GM23338 (cell line): Measurements from ENCODE around the gene CNTN5. TPM values are rescaled to one million over a fixed set of nuclear protein-coding genes. Genes with fewer than 3 reads are reported as not detected.

Experiments used
- ATAC-seq: fragments of 200-7000 bp; cut with Tn5 transposase; 3 replicates; pipeline ENCODE4 v1.9.1; 2020
- DNase-seq: peaks from one replicate; pipeline ENCODE4 v3.0.0-alpha.2; 2015; ENCODE audit warnings: low spot score
- H2AFZ ChIP-seq: fragments of 200-600 bp; sonication (generic); 2 replicates; pipeline ENCODE4 v1.8.0; 2016; ENCODE audit warnings: antibody characterized with exemption, mild to moderate bottlenecking, moderate library complexity
- H3F3A ChIP-seq: fragments of 200-600 bp; sonication (generic); replicated peaks from 2 replicates; pipeline ENCODE4 v1.8.0; 2017; ENCODE audit warnings: antibody characterized with exemption, mixed run types, low read depth
- H3K27ac ChIP-seq: fragments of 200-600 bp; sonication (generic); 2 replicates; pipeline ENCODE4 v1.6.1; 2016; ENCODE audit warnings: low read depth
- H3K27me3 ChIP-seq: fragments of 200-600 bp; sonication (generic); 2 replicates; pipeline ENCODE4 v1.8.0; 2016; ENCODE audit warnings: mild to moderate bottlenecking, mixed run types, moderate library complexity; ENCODE audit not compliant: insufficient read depth
- H3K36me3 ChIP-seq: fragments of 200-600 bp; sonication (generic); 2 replicates; pipeline ENCODE4 v1.8.0; 2016; ENCODE audit warnings: mild to moderate bottlenecking; ENCODE audit not compliant: insufficient read depth
- H3K4me1 ChIP-seq: fragments of 200-600 bp; sonication (generic); 2 replicates; pipeline ENCODE4 v1.8.0; 2016; ENCODE audit warnings: mild to moderate bottlenecking, moderate library complexity; ENCODE audit not compliant: insufficient read depth
- H3K4me2 ChIP-seq: fragments of 200-600 bp; sonication (generic); 2 replicates; pipeline ENCODE4 v1.7.1; 2017; ENCODE audit warnings: mixed run types
- H3K4me3 ChIP-seq: fragments of 200-600 bp; sonication (generic); 2 replicates; pipeline ENCODE4 v1.6.1; 2016; ENCODE audit warnings: mixed run types
- H3K79me2 ChIP-seq: fragments of 200-600 bp; sonication (generic); replicated peaks from 2 replicates; pipeline ENCODE4 v1.8.0; 2017; ENCODE audit warnings: mild to moderate bottlenecking; ENCODE audit not compliant: insufficient read depth
- H3K9me2 ChIP-seq: fragments of 200-600 bp; sonication (generic); 2 replicates; pipeline ENCODE4 v1.8.0; 2017; ENCODE audit not compliant: insufficient read depth
- H4K20me1 ChIP-seq: fragments of 200-600 bp; sonication (generic); replicated peaks from 2 replicates; pipeline ENCODE4 v1.8.0; 2017; ENCODE audit warnings: mild to moderate bottlenecking; ENCODE audit not compliant: insufficient read depth
- H3K27ac Mint-ChIP-seq: 2 replicates; pipeline ENCODE4 v1.8.0; 2020; ENCODE audit warnings: inconsistent platforms, mild to moderate bottlenecking, moderate library complexity, mixed read lengths
- H3K27me3 Mint-ChIP-seq: 3 replicates; pipeline ENCODE4 v1.8.0; 2022; ENCODE audit warnings: low read depth, mild to moderate bottlenecking, moderate library complexity, mixed read lengths, inconsistent platforms; ENCODE audit not compliant: insufficient read depth, poor library complexity
- H3K36me3 Mint-ChIP-seq: 3 replicates; pipeline ENCODE4 v1.8.0; 2021; ENCODE audit warnings: low read depth, mild to moderate bottlenecking, inconsistent platforms, moderate library complexity, mixed read lengths
- H3K4me1 Mint-ChIP-seq: 3 replicates; pipeline ENCODE4 v1.8.0; 2020; ENCODE audit warnings: mild to moderate bottlenecking, inconsistent platforms, mixed read lengths
- H3K4me3 Mint-ChIP-seq: 3 replicates; pipeline ENCODE4 v1.8.0; 2021; ENCODE audit warnings: moderate library complexity, mild to moderate bottlenecking, inconsistent platforms, mixed read lengths
- H3K9me3 Mint-ChIP-seq: 3 replicates; pipeline ENCODE4 v1.8.0; 2020; ENCODE audit warnings: moderate library complexity, mild to moderate bottlenecking, inconsistent platforms, mixed read lengths
- CREB1 ChIP-seq: fragments of 250-450 bp; sonication (Bioruptor Pico); IDR thresholded peaks from 2 replicates; pipeline ENCODE4 v1.5.0; 2020; ENCODE audit warnings: low read depth, mild to moderate bottlenecking, moderate library complexity
- CTCF ChIP-seq, 2 experiments: fragments of 200-600 bp in 1 of 2; sonication (generic) in 1 of 2; conservative IDR thresholded peaks; 2 replicates each; pipeline versions ENCODE4 v1.5.1 to v1.6.1; 2016 to 2017; ENCODE audit warnings: antibody characterized with exemption in 2 of 2, low read depth in 2 of 2, mild to moderate bottlenecking in 2 of 2, moderate library complexity in 1 of 2
- EZH2 ChIP-seq: fragments of 200-600 bp; sonication (generic); IDR thresholded peaks from one replicate; pipeline ENCODE4 v1.8.0; 2017; ENCODE audit warnings: antibody characterized with exemption, mild to moderate bottlenecking, low read depth; ENCODE audit not compliant: unreplicated experiment
- EZH2phosphoT487 ChIP-seq: fragments of 200-600 bp; sonication (generic); IDR thresholded peaks from one replicate; pipeline ENCODE4 v1.8.1; 2018; ENCODE audit warnings: antibody characterized with exemption; ENCODE audit not compliant: unreplicated experiment
- JUNB ChIP-seq: IDR thresholded peaks from one replicate; pipeline ENCODE4 v1.6.1; 2016; ENCODE audit warnings: antibody characterized with exemption; ENCODE audit not compliant: unreplicated experiment
- NANOG ChIP-seq: IDR thresholded peaks from 2 replicates; pipeline ENCODE4 v1.6.1; 2016; ENCODE audit warnings: antibody characterized with exemption, borderline replicate concordance
- POLR2AphosphoS5 ChIP-seq: IDR thresholded peaks from 2 replicates; pipeline ENCODE4 v1.6.1; 2016; ENCODE audit warnings: antibody characterized with exemption, low read depth
- STAT1 ChIP-seq: IDR thresholded peaks from one replicate; pipeline ENCODE4 v1.6.1; 2016; ENCODE audit warnings: antibody characterized with exemption; ENCODE audit not compliant: unreplicated experiment
- ZNF114 ChIP-seq: fragments of 250-450 bp; sonication (Bioruptor Pico); IDR thresholded peaks from 2 replicates; pipeline ENCODE4 v1.5.0; 2020; ENCODE audit warnings: mild to moderate bottlenecking, moderate library complexity
- ZNF331 ChIP-seq: fragments of 250-450 bp; sonication (Bioruptor Pico); IDR thresholded peaks from 2 replicates; pipeline ENCODE4 v1.5.0; 2020; ENCODE audit warnings: low read depth, mild to moderate bottlenecking, moderate library complexity
- polyA plus RNA-seq: library from polyadenylated mRNA; unstranded; fragments of >200 nt; fragmentation: Nextera tagmentation; extraction: Ambion mirVana; gene quantifications from 2 replicates; pipeline ENCODE4 v1.2.1, GENCODE V29; 2016
- total RNA-seq: library from RNA; depleted of rRNA; stranded (reverse); fragments of >200 nt; shearing (Covaris generic); gene quantifications from 2 replicates; pipeline ENCODE4 v1.2.3, GENCODE V29; 2014
- TF ChIP-seq, protein P1 (sequence below): IDR thresholded peaks from 2 replicates; pipeline ENCODE4 v1.6.1; 2016; ENCODE audit warnings: antibody characterized with exemption
- TF ChIP-seq, protein P2 (sequence below): fragments of 250-450 bp; sonication (Bioruptor Pico); IDR thresholded peaks from 2 replicates; pipeline ENCODE4 v1.5.0; 2020; ENCODE audit warnings: mild to moderate bottlenecking, moderate library complexity
- TF ChIP-seq, protein P3 (sequence below): IDR thresholded peaks from one replicate; pipeline ENCODE4 v1.6.1; 2018; ENCODE audit warnings: antibody characterized with exemption; ENCODE audit not compliant: unreplicated experiment

Gene CNTN5
- total and polyA plus RNA-seq, 2 experiments from 2014 or later: not detected

- no peak overlapping the region for H3K4me2 ChIP-seq
- no peak for TF ChIP-seq POLR2AphosphoS5
- no peak for TF ChIP-seq JUNB
- TF ChIP-seq ZNF114 (CRISPR knock-in tag): no peak
- TF ChIP-seq, protein P1, sequence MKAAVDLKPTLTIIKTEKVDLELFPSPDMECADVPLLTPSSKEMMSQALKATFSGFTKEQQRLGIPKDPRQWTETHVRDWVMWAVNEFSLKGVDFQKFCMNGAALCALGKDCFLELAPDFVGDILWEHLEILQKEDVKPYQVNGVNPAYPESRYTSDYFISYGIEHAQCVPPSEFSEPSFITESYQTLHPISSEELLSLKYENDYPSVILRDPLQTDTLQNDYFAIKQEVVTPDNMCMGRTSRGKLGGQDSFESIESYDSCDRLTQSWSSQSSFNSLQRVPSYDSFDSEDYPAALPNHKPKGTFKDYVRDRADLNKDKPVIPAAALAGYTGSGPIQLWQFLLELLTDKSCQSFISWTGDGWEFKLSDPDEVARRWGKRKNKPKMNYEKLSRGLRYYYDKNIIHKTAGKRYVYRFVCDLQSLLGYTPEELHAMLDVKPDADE: no peak
- no peak for TF ChIP-seq EZH2phosphoT487
- TF ChIP-seq, protein P2, sequence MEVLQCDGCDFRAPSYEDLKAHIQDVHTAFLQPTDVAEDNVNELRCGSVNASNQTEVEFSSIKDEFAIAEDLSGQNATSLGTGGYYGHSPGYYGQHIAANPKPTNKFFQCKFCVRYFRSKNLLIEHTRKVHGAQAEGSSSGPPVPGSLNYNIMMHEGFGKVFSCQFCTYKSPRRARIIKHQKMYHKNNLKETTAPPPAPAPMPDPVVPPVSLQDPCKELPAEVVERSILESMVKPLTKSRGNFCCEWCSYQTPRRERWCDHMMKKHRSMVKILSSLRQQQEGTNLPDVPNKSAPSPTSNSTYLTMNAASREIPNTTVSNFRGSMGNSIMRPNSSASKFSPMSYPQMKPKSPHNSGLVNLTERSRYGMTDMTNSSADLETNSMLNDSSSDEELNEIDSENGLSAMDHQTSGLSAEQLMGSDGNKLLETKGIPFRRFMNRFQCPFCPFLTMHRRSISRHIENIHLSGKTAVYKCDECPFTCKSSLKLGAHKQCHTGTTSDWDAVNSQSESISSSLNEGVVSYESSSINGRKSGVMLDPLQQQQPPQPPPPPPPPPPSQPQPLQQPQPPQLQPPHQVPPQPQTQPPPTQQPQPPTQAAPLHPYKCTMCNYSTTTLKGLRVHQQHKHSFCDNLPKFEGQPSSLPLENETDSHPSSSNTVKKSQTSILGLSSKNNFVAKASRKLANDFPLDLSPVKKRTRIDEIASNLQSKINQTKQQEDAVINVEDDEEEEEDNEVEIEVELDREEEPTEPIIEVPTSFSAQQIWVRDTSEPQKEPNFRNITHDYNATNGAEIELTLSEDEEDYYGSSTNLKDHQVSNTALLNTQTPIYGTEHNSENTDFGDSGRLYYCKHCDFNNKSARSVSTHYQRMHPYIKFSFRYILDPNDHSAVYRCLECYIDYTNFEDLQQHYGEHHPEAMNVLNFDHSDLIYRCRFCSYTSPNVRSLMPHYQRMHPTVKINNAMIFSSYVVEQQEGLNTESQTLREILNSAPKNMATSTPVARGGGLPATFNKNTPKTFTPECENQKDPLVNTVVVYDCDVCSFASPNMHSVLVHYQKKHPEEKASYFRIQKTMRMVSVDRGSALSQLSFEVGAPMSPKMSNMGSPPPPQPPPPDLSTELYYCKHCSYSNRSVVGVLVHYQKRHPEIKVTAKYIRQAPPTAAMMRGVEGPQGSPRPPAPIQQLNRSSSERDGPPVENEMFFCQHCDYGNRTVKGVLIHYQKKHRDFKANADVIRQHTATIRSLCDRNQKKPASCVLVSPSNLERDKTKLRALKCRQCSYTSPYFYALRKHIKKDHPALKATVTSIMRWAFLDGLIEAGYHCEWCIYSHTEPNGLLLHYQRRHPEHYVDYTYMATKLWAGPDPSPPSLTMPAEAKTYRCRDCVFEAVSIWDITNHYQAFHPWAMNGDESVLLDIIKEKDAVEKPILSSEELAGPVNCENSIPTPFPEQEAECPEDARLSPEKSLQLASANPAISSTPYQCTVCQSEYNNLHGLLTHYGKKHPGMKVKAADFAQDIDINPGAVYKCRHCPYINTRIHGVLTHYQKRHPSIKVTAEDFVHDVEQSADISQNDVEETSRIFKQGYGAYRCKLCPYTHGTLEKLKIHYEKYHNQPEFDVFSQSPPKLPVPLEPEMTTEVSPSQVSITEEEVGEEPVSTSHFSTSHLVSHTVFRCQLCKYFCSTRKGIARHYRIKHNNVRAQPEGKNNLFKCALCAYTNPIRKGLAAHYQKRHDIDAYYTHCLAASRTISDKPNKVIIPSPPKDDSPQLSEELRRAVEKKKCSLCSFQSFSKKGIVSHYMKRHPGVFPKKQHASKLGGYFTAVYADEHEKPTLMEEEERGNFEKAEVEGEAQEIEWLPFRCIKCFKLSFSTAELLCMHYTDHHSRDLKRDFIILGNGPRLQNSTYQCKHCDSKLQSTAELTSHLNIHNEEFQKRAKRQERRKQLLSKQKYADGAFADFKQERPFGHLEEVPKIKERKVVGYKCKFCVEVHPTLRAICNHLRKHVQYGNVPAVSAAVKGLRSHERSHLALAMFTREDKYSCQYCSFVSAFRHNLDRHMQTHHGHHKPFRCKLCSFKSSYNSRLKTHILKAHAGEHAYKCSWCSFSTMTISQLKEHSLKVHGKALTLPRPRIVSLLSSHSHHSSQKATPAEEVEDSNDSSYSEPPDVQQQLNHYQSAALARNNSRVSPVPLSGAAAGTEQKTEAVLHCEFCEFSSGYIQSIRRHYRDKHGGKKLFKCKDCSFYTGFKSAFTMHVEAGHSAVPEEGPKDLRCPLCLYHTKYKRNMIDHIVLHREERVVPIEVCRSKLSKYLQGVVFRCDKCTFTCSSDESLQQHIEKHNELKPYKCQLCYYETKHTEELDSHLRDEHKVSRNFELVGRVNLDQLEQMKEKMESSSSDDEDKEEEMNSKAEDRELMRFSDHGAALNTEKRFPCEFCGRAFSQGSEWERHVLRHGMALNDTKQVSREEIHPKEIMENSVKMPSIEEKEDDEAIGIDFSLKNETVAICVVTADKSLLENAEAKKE (CRISPR knock-in tag): no peak
- TF ChIP-seq, protein P3, sequence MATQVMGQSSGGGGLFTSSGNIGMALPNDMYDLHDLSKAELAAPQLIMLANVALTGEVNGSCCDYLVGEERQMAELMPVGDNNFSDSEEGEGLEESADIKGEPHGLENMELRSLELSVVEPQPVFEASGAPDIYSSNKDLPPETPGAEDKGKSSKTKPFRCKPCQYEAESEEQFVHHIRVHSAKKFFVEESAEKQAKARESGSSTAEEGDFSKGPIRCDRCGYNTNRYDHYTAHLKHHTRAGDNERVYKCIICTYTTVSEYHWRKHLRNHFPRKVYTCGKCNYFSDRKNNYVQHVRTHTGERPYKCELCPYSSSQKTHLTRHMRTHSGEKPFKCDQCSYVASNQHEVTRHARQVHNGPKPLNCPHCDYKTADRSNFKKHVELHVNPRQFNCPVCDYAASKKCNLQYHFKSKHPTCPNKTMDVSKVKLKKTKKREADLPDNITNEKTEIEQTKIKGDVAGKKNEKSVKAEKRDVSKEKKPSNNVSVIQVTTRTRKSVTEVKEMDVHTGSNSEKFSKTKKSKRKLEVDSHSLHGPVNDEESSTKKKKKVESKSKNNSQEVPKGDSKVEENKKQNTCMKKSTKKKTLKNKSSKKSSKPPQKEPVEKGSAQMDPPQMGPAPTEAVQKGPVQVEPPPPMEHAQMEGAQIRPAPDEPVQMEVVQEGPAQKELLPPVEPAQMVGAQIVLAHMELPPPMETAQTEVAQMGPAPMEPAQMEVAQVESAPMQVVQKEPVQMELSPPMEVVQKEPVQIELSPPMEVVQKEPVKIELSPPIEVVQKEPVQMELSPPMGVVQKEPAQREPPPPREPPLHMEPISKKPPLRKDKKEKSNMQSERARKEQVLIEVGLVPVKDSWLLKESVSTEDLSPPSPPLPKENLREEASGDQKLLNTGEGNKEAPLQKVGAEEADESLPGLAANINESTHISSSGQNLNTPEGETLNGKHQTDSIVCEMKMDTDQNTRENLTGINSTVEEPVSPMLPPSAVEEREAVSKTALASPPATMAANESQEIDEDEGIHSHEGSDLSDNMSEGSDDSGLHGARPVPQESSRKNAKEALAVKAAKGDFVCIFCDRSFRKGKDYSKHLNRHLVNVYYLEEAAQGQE: no peak
- no peak for TF ChIP-seq CTCF (conservative IDR thresholded peaks at IDR 0.05; ENCODE audit: low read depth in 2 of 2)
- TF ChIP-seq STAT1: no peak
- TF ChIP-seq NANOG: no peak
- no peak for TF ChIP-seq CREB1 (CRISPR knock-in tag)
- TF ChIP-seq ZNF331 (CRISPR knock-in tag): no peak
- TF ChIP-seq EZH2: no peak
- H3K36me3 ChIP-seq: no peaks in the 10 kb centered on the region
- H3K79me2 ChIP-seq: no peaks in the 10 kb centered on the region
- H3K4me3 ChIP-seq: no peak overlapping the region
- H2AFZ ChIP-seq: no peak overlapping the region; the same call in 1 of the 2 replicates
- no peak overlapping the region for H3K4me3 Mint-ChIP-seq
- no peaks in the 10 kb centered on the region for H3K36me3 Mint-ChIP-seq
- H3K27ac ChIP-seq: no peak overlapping the region
- no peak overlapping the region for H3K27ac Mint-ChIP-seq
- H3K27me3 ChIP-seq: no peaks in the 10 kb centered on the region
- H3K27me3 Mint-ChIP-seq: no peaks in the 10 kb centered on the region
- H3F3A ChIP-seq: no peaks in the 10 kb centered on the region
- ATAC-seq (no peak), DNase-seq (peak; percentile 9)
- H3K9me3 Mint-ChIP-seq: no peaks in the 10 kb centered on the region
- no peaks in the 10 kb centered on the region for H4K20me1 ChIP-seq
- H3K9me2 ChIP-seq: no peaks in the 10 kb centered on the region
- H3K4me1 Mint-ChIP-seq: peaks cover 4% of the 10 kb centered on the region; the same call in 2 of the 3 replicates
- H3K4me1 ChIP-seq: no peaks in the 10 kb centered on the region
Observed at GRCh38 chr11:100356035-100356434, 1335.3 kb downstream of the CNTN5 start.
